Liver (tissue), 9 donors: Measurements from ENCODE around the gene ATP11A. TPM values are rescaled to one million over a fixed set of nuclear protein-coding genes. Genes with fewer than 3 reads are reported as not detected.

Experiments used
- DNase-seq: peaks from one replicate; pipeline ENCODE4 v3.0.0-alpha.2; 2017; ENCODE audit warnings: low spot score
- H3K27ac ChIP-seq, 2 donors: one replicate each; pipeline ENCODE4 v1.7.0; 2013; ENCODE audit warnings: inconsistent platforms in 2 of 2, low read length in 2 of 2, control low read depth in 1 of 2, low read depth in 1 of 2, mild to moderate bottlenecking in 1 of 2
- H3K27me3 ChIP-seq, 4 donors: one replicate each; pipeline versions ENCODE4 v1.6.1 to v1.7.0; 2013; ENCODE audit warnings: low read length in 3 of 4, inconsistent platforms in 1 of 4, mild to moderate bottlenecking in 1 of 4, moderate library complexity in 1 of 4; ENCODE audit not compliant: control insufficient read depth in 4 of 4, insufficient read depth in 4 of 4
- H3K36me3 ChIP-seq, 4 donors: one replicate each; pipeline versions ENCODE4 v1.6.1 to v1.7.0; 2013; ENCODE audit warnings: low read length in 3 of 4, mild to moderate bottlenecking in 3 of 4, low read depth in 1 of 4, moderate library complexity in 1 of 4; ENCODE audit not compliant: control insufficient read depth in 4 of 4, insufficient read depth in 3 of 4
- H3K4me1 ChIP-seq, 4 donors: one replicate each; pipeline versions ENCODE4 v1.6.1 to v1.7.0; 2013; ENCODE audit warnings: low read length in 3 of 4, mild to moderate bottlenecking in 3 of 4, moderate library complexity in 1 of 4; ENCODE audit not compliant: control insufficient read depth in 4 of 4, insufficient read depth in 4 of 4
- H3K4me3 ChIP-seq, 3 donors: one replicate each; pipeline versions ENCODE4 v1.6.1 to v1.7.0; 2013; ENCODE audit warnings: low read length in 3 of 3, control low read depth in 1 of 3, low read depth in 1 of 3, mild to moderate bottlenecking in 1 of 3
- H3K9ac ChIP-seq, 2 donors: one replicate each; pipeline ENCODE4 v1.7.0; 2013; ENCODE audit warnings: low read length in 2 of 2, mild to moderate bottlenecking in 2 of 2, moderate library complexity in 2 of 2, control low read depth in 1 of 2, low read depth in 1 of 2
- H3K9me3 ChIP-seq, 4 donors: one replicate each; pipeline versions ENCODE4 v1.6.1 to v1.7.0; 2013; ENCODE audit warnings: low read length in 3 of 4; ENCODE audit not compliant: control insufficient read depth in 4 of 4
- FOXA1 ChIP-seq: IDR thresholded peaks from 2 replicates; pipeline ENCODE4 v1.6.1; 2016; ENCODE audit warnings: antibody characterized with exemption
- FOXA2 ChIP-seq: IDR thresholded peaks from 2 replicates; pipeline ENCODE4 v1.6.1; 2016; ENCODE audit warnings: antibody characterized with exemption
- GABPA ChIP-seq, 2 donors: IDR thresholded peaks in 1 of 2; conservative IDR thresholded peaks in 1 of 2; 2 replicates each; pipeline ENCODE4 v1.6.1; 2016; ENCODE audit warnings: antibody characterized with exemption in 2 of 2, mild to moderate bottlenecking in 1 of 2, moderate library complexity in 1 of 2
- HNF4G ChIP-seq: IDR thresholded peaks from 2 replicates; pipeline ENCODE4 v1.6.1; 2016; ENCODE audit warnings: antibody characterized with exemption
- JUND ChIP-seq, 2 donors: IDR thresholded peaks; 2 replicates each; pipeline ENCODE4 v1.6.1; 2016; ENCODE audit warnings: antibody characterized with exemption in 2 of 2
- RAD21 ChIP-seq, 2 donors: IDR thresholded peaks; 2 replicates each; pipeline ENCODE4 v1.6.1; 2016; ENCODE audit warnings: antibody characterized with exemption in 2 of 2, mild to moderate bottlenecking in 2 of 2
- RXRA ChIP-seq, 2 donors: IDR thresholded peaks; 2 replicates each; pipeline ENCODE4 v1.6.1; 2017 to 2018; ENCODE audit warnings: antibody characterized with exemption in 2 of 2, mild to moderate bottlenecking in 1 of 2
- SP1 ChIP-seq: IDR thresholded peaks from 2 replicates; pipeline ENCODE4 v1.6.1; 2018; ENCODE audit warnings: antibody characterized with exemption, mild to moderate bottlenecking
- TAF1 ChIP-seq: conservative IDR thresholded peaks from 2 replicates; pipeline ENCODE4 v1.6.1; 2016; ENCODE audit warnings: antibody characterized with exemption, mild to moderate bottlenecking
- ZBTB33 ChIP-seq: IDR thresholded peaks from 2 replicates; pipeline ENCODE4 v1.6.1; 2016; ENCODE audit warnings: antibody characterized with exemption
- WGBS: extraction: QIAGEN DNeasy Blood & Tissue Kit; methylation state at CpG from one replicate; pipeline ENCODE4 v1.1.7; 2013; 5-methylcytosine and 5-hydroxymethylcytosine counted together
- polyA plus RNA-seq, 2 donors: library from polyadenylated mRNA; stranded (reverse) in 1 of 2; unstranded in 1 of 2; fragments of 200-250 nt in 1 of 2; fragments of >200 nt in 1 of 2; fragmentation: Nextera tagmentation in 1 of 2; extraction: Ambion mirVana in 1 of 2; gene quantifications; one replicate each; pipeline versions ENCODE4 v1.2.1 to v1.2.3, GENCODE V29; 2013 to 2015
- total RNA-seq, 2 donors: library from RNA; depleted of rRNA; stranded (reverse); fragments of >200 nt; gene quantifications; one replicate each; pipeline ENCODE4 v1.2.3, GENCODE V29; 2014
- TF ChIP-seq, protein P1 (sequence below): IDR thresholded peaks from 2 replicates; pipeline ENCODE4 v1.6.1; 2016; ENCODE audit warnings: antibody characterized with exemption
- TF ChIP-seq, protein P2 (sequence below): IDR thresholded peaks from 2 replicates; pipeline ENCODE4 v1.6.1; 2016; ENCODE audit warnings: antibody characterized with exemption, mild to moderate bottlenecking
- TF ChIP-seq, protein P3 (sequence below): fragments of 150-350 bp; IDR thresholded peaks from 2 replicates; pipeline ENCODE4 v1.5.1; 2017; ENCODE audit warnings: improper control_type of control experiment, low read depth, low read length; ENCODE audit not compliant: missing input control
- donor health status: healthy.
- donor health status: healthy.
- donor health status: healthy.
- donor health status: healthy.
- donor health status: healthy.

The ATP11A gene
- total and polyA plus RNA-seq, 4 donors, result 8.7 to 27.9 (median 13.8) TPM

GRCh38 chr13:112907871-112908331 is 218.1 kb downstream of the ATP11A start:
- Histone ChIP-seq H3K9me3 (peaks cover 0 to 14% (median 12%) of the 10 kb centered on the region in 4 donors), H3K36me3 (peaks cover 0 to 2% (median 0%) of the 10 kb centered on the region in 4 donors), H3K27me3 (no peaks in the 10 kb centered on the region), H3K9ac (no peak overlapping the region), H3K4me3 (no peak overlapping the region), H3K27ac (no peak overlapping the region), H3K4me1 (peaks cover 0 to 3% (median under 1%) of the 10 kb centered on the region in 4 donors)
- WGBS, result 59% methylated on average over 6 of the region's 6 CpGs
- no peak for TF ChIP-seq FOXA2
- TF ChIP-seq HNF4G, result no peak
- TF ChIP-seq TAF1, result no peak
- TF ChIP-seq GABPA (IDR thresholded peaks at IDR 0.05 in 1 of 2, conservative IDR thresholded peaks at IDR 0.05 in 1 of 2), result no peak
- TF ChIP-seq SP1, result no peak
- no peak for TF ChIP-seq FOXA1
- TF ChIP-seq, protein P1, sequence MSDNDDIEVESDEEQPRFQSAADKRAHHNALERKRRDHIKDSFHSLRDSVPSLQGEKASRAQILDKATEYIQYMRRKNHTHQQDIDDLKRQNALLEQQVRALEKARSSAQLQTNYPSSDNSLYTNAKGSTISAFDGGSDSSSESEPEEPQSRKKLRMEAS, result no peak
- no peak for TF ChIP-seq RXRA (IDR thresholded peaks at IDR 0.05)
- DNase-seq, result no peak

DNA sequence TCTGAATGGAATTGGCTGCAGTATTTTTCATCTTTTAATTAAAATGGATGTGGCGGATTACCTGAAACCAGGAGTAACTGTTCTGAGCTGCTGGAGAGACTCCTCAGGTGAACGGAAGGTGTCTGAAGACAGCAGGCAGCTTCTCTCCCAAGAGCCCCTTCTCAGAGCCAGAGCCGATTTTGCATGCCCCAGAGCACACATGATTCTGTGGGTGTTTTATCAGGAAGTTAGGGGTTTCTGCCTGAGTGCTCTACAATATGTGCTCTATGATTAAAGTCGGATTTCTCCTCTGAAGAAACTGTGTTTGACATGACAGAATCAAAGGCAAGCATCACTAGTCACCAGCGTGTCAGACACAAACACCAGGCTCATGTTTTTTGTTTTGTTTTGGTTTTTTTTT is 218.5 kb downstream of the ATP11A start:
- TF ChIP-seq, protein P2, sequence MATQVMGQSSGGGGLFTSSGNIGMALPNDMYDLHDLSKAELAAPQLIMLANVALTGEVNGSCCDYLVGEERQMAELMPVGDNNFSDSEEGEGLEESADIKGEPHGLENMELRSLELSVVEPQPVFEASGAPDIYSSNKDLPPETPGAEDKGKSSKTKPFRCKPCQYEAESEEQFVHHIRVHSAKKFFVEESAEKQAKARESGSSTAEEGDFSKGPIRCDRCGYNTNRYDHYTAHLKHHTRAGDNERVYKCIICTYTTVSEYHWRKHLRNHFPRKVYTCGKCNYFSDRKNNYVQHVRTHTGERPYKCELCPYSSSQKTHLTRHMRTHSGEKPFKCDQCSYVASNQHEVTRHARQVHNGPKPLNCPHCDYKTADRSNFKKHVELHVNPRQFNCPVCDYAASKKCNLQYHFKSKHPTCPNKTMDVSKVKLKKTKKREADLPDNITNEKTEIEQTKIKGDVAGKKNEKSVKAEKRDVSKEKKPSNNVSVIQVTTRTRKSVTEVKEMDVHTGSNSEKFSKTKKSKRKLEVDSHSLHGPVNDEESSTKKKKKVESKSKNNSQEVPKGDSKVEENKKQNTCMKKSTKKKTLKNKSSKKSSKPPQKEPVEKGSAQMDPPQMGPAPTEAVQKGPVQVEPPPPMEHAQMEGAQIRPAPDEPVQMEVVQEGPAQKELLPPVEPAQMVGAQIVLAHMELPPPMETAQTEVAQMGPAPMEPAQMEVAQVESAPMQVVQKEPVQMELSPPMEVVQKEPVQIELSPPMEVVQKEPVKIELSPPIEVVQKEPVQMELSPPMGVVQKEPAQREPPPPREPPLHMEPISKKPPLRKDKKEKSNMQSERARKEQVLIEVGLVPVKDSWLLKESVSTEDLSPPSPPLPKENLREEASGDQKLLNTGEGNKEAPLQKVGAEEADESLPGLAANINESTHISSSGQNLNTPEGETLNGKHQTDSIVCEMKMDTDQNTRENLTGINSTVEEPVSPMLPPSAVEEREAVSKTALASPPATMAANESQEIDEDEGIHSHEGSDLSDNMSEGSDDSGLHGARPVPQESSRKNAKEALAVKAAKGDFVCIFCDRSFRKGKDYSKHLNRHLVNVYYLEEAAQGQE, result no peak
- no peak for TF ChIP-seq FOXA1
- no peak for TF ChIP-seq HNF4G
- no peak for TF ChIP-seq SP1
- TF ChIP-seq, protein P3, sequence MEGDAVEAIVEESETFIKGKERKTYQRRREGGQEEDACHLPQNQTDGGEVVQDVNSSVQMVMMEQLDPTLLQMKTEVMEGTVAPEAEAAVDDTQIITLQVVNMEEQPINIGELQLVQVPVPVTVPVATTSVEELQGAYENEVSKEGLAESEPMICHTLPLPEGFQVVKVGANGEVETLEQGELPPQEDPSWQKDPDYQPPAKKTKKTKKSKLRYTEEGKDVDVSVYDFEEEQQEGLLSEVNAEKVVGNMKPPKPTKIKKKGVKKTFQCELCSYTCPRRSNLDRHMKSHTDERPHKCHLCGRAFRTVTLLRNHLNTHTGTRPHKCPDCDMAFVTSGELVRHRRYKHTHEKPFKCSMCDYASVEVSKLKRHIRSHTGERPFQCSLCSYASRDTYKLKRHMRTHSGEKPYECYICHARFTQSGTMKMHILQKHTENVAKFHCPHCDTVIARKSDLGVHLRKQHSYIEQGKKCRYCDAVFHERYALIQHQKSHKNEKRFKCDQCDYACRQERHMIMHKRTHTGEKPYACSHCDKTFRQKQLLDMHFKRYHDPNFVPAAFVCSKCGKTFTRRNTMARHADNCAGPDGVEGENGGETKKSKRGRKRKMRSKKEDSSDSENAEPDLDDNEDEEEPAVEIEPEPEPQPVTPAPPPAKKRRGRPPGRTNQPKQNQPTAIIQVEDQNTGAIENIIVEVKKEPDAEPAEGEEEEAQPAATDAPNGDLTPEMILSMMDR, result no peak
- TF ChIP-seq FOXA2, result no peak
- no peak for TF ChIP-seq JUND (IDR thresholded peaks at IDR 0.05)
- no peak for TF ChIP-seq RAD21 (IDR thresholded peaks at IDR 0.05)
- no peak for TF ChIP-seq ZBTB33
- Histone ChIP-seq H3K9me3 (peaks cover 0 to 14% (median 12%) of the 10 kb centered on the region in 4 donors), H3K9ac (no peak overlapping the region), H3K27me3 (no peaks in the 10 kb centered on the region), H3K27ac (no peak overlapping the region), H3K36me3 (peaks cover 0 to 2% (median 0%) of the 10 kb centered on the region in 4 donors), H3K4me3 (no peak overlapping the region), H3K4me1 (peaks cover 0 to 3% (median under 1%) of the 10 kb centered on the region in 4 donors)
- WGBS, result 85% methylated on average over 5 of the region's 5 CpGs
- DNase-seq, result no peak
